K562 (cell line): ENCODE results near the gene CTRB1. TPM values are rescaled to one million over a fixed set of nuclear protein-coding genes. Genes with fewer than 3 reads are reported as not detected.

Source experiments
- ATAC-seq: fragments of 200-7000 bp; cut with Tn5 transposase; 3 replicates; pipeline ENCODE4 v1.9.1; 2020; ENCODE audit warnings: moderate library complexity
- BruUV-seq: library from RNA; stranded (reverse); fragments of 400-500 nt; replicated peaks from 2 replicates; lab custom pipeline; 2021; lab: Mats Ljungman, UMichigan
- CTCF ChIA-PET: fragments of 300-600 bp; formaldehyde crosslinking; extraction: SDS; loops from one replicate; lab custom pipeline; 2021; ENCODE audit warnings: low intra/inter-chr PET ratio; lab: Yijun Ruan, JAX
- POLR2A ChIA-PET: fragments of 300-600, 350-650 bp; sonication (Branson Sonifier 250); formaldehyde crosslinking; extraction: SDS; loops from one replicate; lab custom pipeline; 2021; ENCODE audit warnings: antibody characterized with exemption, inconsistent platforms; lab: Yijun Ruan, JAX
- DNase-seq, 4 experiments: peaks; one replicate each; pipeline versions ENCODE4 v3.0.0 to v3.0.0-alpha.2; 2011 to 2018; ENCODE audit warnings: low spot score in 3 of 4, mixed read lengths in 3 of 4; ENCODE audit errors: extremely low read depth in 1 of 4
- FAIRE-seq: peaks from 2 replicates; lab custom pipeline; 2011; peaks lifted over from hg19 to GRCh38; lab: Jason Lieb, UNC
- H2AFZ ChIP-seq: 2 replicates; pipeline ENCODE4 v1.6.0; 2011; ENCODE audit warnings: low read depth, low read length, control low read depth, inconsistent platforms
- H3K27ac ChIP-seq: fragments of 200-600 bp; 3 replicates; pipeline ENCODE4 v1.8.0; 2011; ENCODE audit warnings: low read depth, mild to moderate bottlenecking, control low read depth, inconsistent platforms, low read length, moderate library complexity, mixed read lengths; ENCODE audit errors: extremely low read depth
- H3K27me3 ChIP-seq, 2 experiments: fragments of 300-600 bp in 1 of 2; 2 replicates in 1 of 2; 3 replicates in 1 of 2; pipeline versions ENCODE4 v1.6.0 to v1.8.0; 2011; ENCODE audit warnings: inconsistent platforms in 2 of 2, low read length in 2 of 2, mild to moderate bottlenecking in 1 of 2, mixed read lengths in 1 of 2, moderate library complexity in 1 of 2; ENCODE audit not compliant: control insufficient read depth in 2 of 2, insufficient read depth in 2 of 2
- H3K36me3 ChIP-seq: fragments of 300-600 bp; 3 replicates; pipeline ENCODE4 v1.8.0; 2011; ENCODE audit warnings: mild to moderate bottlenecking, low read length, inconsistent platforms; ENCODE audit not compliant: control insufficient read depth, insufficient read depth
- H3K4me1 ChIP-seq, 2 experiments: fragments of 200-600 bp in 1 of 2; replicated peaks in 1 of 2; 2 replicates in 1 of 2; 3 replicates in 1 of 2; pipeline versions ENCODE4 v1.5.1 to v1.8.0; 2011; ENCODE audit warnings: inconsistent platforms in 2 of 2, low read length in 2 of 2, mild to moderate bottlenecking in 1 of 2, mixed read lengths in 1 of 2, moderate library complexity in 1 of 2; ENCODE audit not compliant: control insufficient read depth in 2 of 2, insufficient read depth in 2 of 2
- H3K4me2 ChIP-seq: 2 replicates; pipeline ENCODE4 v1.6.1; 2011; ENCODE audit warnings: low read length, control low read depth, inconsistent platforms, mixed read lengths; ENCODE audit not compliant: insufficient read depth
- H3K4me3 ChIP-seq: fragments of 200-600 bp; sonication (generic), shearing (Covaris generic); 2 replicates; pipeline ENCODE4 v1.5.1; 2016; ENCODE audit warnings: control low read depth, inconsistent platforms
- H3K79me2 ChIP-seq: fragments of 200-600 bp; 3 replicates; pipeline ENCODE4 v1.8.0; 2011; ENCODE audit warnings: low read length, inconsistent platforms; ENCODE audit not compliant: control insufficient read depth, insufficient read depth
- H3K9ac ChIP-seq, 2 experiments: 2 replicates each; pipeline versions ENCODE4 v1.6.0 to v1.6.1; 2011; ENCODE audit warnings: low read depth in 2 of 2, low read length in 2 of 2, control low read depth in 1 of 2, inconsistent platforms in 1 of 2, mild to moderate bottlenecking in 1 of 2, mixed read lengths in 1 of 2; ENCODE audit not compliant: insufficient read depth in 1 of 2
- H3K9me1 ChIP-seq: one replicate; pipeline ENCODE4 v1.6.0; 2011; ENCODE audit warnings: inconsistent platforms, mild to moderate bottlenecking, low read length, moderate library complexity; ENCODE audit not compliant: control insufficient read depth, insufficient read depth
- H3K9me3 ChIP-seq: replicated peaks from 2 replicates; pipeline ENCODE4 v1.5.1; 2011; ENCODE audit warnings: low read depth, low read length, inconsistent platforms; ENCODE audit not compliant: control insufficient read depth, insufficient read depth
- H4K20me1 ChIP-seq: replicated peaks from 2 replicates; pipeline ENCODE4 v1.6.1; 2011; ENCODE audit warnings: low read length, inconsistent platforms, mixed read lengths; ENCODE audit not compliant: control insufficient read depth, insufficient read depth
- CREBBP ChIP-seq: IDR thresholded peaks from one replicate; pipeline ENCODE4 v1.6.1; 2012; ENCODE audit warnings: low read depth, mild to moderate bottlenecking, control low read depth, inconsistent platforms, low read length
- HSF4 ChIP-seq: fragments of 250-450 bp; sonication (Bioruptor Pico); IDR thresholded peaks from 2 replicates; pipeline ENCODE4 v2.1.2; 2022; ENCODE audit warnings: mild to moderate bottlenecking, moderate library complexity, borderline replicate concordance
- VEZF1 ChIP-seq: fragments of 200-800 bp; sonication (Bioruptor generic); IDR thresholded peaks from 2 replicates; pipeline ENCODE4 v1.6.1; 2017; ENCODE audit warnings: missing genetic modification characterization, missing compliant biosample characterization
- WGBS: fragments of 100-300 bp; shearing (Covaris generic); methylation state at CpG from one replicate; pipeline ENCODE4 v1.1.6; 2016; ENCODE audit warnings: low coverage, mixed read lengths; ENCODE audit not compliant: insufficient coverage; ENCODE audit errors: missing lambda C conversion rate; 5-methylcytosine and 5-hydroxymethylcytosine counted together
- in situ Hi-C: fragments of 300-500 bp; cut with MboI; formaldehyde crosslinking; loops from 4 replicates; pipeline ENCODE4 v1.15.0; 2018; ENCODE audit warnings: inconsistent platforms, mixed read lengths
- intact Hi-C: fragments of 100-400 bp; cut with micrococcal nuclease; formaldehyde crosslinking; loops from 2 replicates; pipeline ENCODE4 v1.14.2; 2022
- polyA plus RNA-seq, 8 experiments: library from polyadenylated mRNA; depleted of rRNA in 4 of 8; stranded (reverse) in 5 of 8; unstranded in 3 of 8; fragments of >200 nt; fragmentation: Nextera tagmentation in 2 of 8; fragmentation: Illumina TruSeq in 1 of 8; extraction: Ambion mirVana in 2 of 8; extraction: Trizol in 1 of 8; gene quantifications; 2 replicates each; pipeline versions ENCODE4 v1.2.1 to v1.2.3, GENCODE V29; 2011 to 2014; ENCODE audit warnings: inconsistent platforms in 1 of 8, missing spikeins in 1 of 8
- total RNA-seq, 7 experiments: library from RNA; depleted of rRNA in 6 of 7; stranded (reverse); fragments of >200 nt in 6 of 7; fragmentation: Illumina TruSeq in 2 of 7; extraction: Trizol in 2 of 7; gene quantifications; 2 replicates each; pipeline versions ENCODE4 v1.2.1 to v1.2.3, GENCODE V29; 2011 to 2021; ENCODE audit warnings: low replicate concordance in 1 of 7

CTRB1 gene
- total and polyA plus RNA-seq, 9 of the 15 experiments (the other 6 are each of a cell fraction or from before 2014, with no cell fraction given) = 2.3 TPM; not detected in 8

- in situ Hi-C loops = no loop called here
- H2AFZ ChIP-seq = no peak overlapping the region
- no peak overlapping the region; a peak in 1 of 4 replicates for H3K9ac ChIP-seq
- no peaks in the 10 kb centered on the region for H3K79me2 ChIP-seq
- no peaks in the 10 kb centered on the region for H3K9me1 ChIP-seq
- intact Hi-C loops = loop anchor here (2.0 to 5.0 kb wide), 2 partner anchors 35 to 198 kb away; partner anchors contain the start of gene ZNRF1
- no peak for FAIRE-seq
- H3K9me3 ChIP-seq = no peaks in the 10 kb centered on the region
- TF ChIP-seq HSF4 (CRISPR knock-in tag) = no peak
- TF ChIP-seq CREBBP = no peak
- TF ChIP-seq VEZF1 (CRISPR knock-in tag) = no peak
- TF ChIP-seq, all 486 proteins: peak for 0
- POLR2A ChIA-PET = interaction anchor here (0.6 kb wide), 1 partner anchor 10 kb away, joined by 3 read pairs; the partner anchor contains the start of gene CTRB2
- Histone ChIP-seq H3K27ac (no peak overlapping the region), H3K27me3 (peaks cover 41 to 49% of the 10 kb centered on the region in 2 experiments), H4K20me1 (no peaks in the 10 kb centered on the region), H3K4me2 (no peak overlapping the region), H3K36me3 (no peaks in the 10 kb centered on the region), H3K4me1 (peaks cover 0 to 8% of the 10 kb centered on the region in 2 experiments; a peak in 3 of 5 replicates), H3K4me3 (no peak overlapping the region)
- CTCF ChIA-PET = no interaction called here
- DNase-seq = no peak
- ATAC-seq = no peak
- no TSS peak for BruUV-seq
- WGBS = 9% methylated on average over 9 of the region's 9 CpGs
Measured at GRCh38 chr16:75196836-75197235, 22.0 kb upstream of the CTRB1 start.
